Suprapubic skin (tissue), 4 donors: ENCODE data around the gene KCNK1. TPM values are rescaled to one million over a fixed set of nuclear protein-coding genes. Genes with fewer than 3 reads are reported as not detected.
"Not testable (repeated sequence)": the region's sequence is repeated elsewhere in the genome, so short reads cannot be mapped to it uniquely, and the experiment has no call there.

Experiments
- DNase-seq, 2 donors: peaks; one replicate each; pipeline ENCODE4 v3.0.0-alpha.2; 2019; ENCODE audit warnings: low spot score in 2 of 2
- H3K27ac ChIP-seq: fragments of 200-600 bp; sonication (generic); one replicate; pipeline ENCODE4 v1.5.1; 2019
- H3K27me3 ChIP-seq: fragments of 200-600 bp; sonication (generic); one replicate; pipeline ENCODE4 v1.5.1; 2019
- H3K36me3 ChIP-seq: fragments of 200-600 bp; sonication (generic); one replicate; pipeline ENCODE4 v1.5.1; 2019
- H3K4me1 ChIP-seq: fragments of 200-600 bp; sonication (generic); one replicate; pipeline ENCODE4 v1.5.1; 2019
- H3K4me3 ChIP-seq: fragments of 200-600 bp; sonication (generic); one replicate; pipeline ENCODE4 v1.5.1; 2019; ENCODE audit warnings: mild to moderate bottlenecking
- H3K9me3 ChIP-seq: fragments of 200-600 bp; sonication (generic); one replicate; pipeline ENCODE4 v1.5.1; 2019
- EP300 ChIP-seq: sonication (generic); formaldehyde crosslinking; IDR thresholded peaks from one replicate; pipeline ENCODE4 v1.6.1; 2017; ENCODE audit warnings: antibody characterized with exemption
- POLR2A ChIP-seq, 2 donors: fragments of 450-650 bp; IDR thresholded peaks; one replicate each; pipeline ENCODE4 v1.6.1; 2017; ENCODE audit warnings: antibody characterized with exemption in 2 of 2, mild to moderate bottlenecking in 2 of 2, moderate library complexity in 2 of 2
- POLR2AphosphoS5 ChIP-seq, 3 donors: sonication (generic); formaldehyde crosslinking; IDR thresholded peaks; one replicate each; pipeline ENCODE4 v1.6.1; 2017; ENCODE audit warnings: antibody characterized with exemption in 3 of 3
- WGBS: methylation state at CpG from one replicate; pipeline ENCODE4 v1.1.5; 2018; 5-methylcytosine and 5-hydroxymethylcytosine counted together
- total RNA-seq, 4 donors: library from RNA; depleted of rRNA; stranded (reverse); fragments of >200 nt; gene quantifications; one replicate each; pipeline ENCODE4 v1.1.0, GENCODE V29; 2016
- TF ChIP-seq, protein P1 (sequence below), 2 donors: fragments of 200-600 bp in 1 of 2; fragments of 450-650 bp in 1 of 2; sonication (generic) in 1 of 2; IDR thresholded peaks; one replicate each; pipeline ENCODE4 v1.5.1; 2016 to 2019; ENCODE audit warnings: antibody characterized with exemption in 2 of 2, mild to moderate bottlenecking in 1 of 2, moderate library complexity in 1 of 2

KCNK1 gene
- total RNA-seq, 4 donors from 2014 or later = 7.5 to 18.7 (median 11.9) TPM

DNA sequence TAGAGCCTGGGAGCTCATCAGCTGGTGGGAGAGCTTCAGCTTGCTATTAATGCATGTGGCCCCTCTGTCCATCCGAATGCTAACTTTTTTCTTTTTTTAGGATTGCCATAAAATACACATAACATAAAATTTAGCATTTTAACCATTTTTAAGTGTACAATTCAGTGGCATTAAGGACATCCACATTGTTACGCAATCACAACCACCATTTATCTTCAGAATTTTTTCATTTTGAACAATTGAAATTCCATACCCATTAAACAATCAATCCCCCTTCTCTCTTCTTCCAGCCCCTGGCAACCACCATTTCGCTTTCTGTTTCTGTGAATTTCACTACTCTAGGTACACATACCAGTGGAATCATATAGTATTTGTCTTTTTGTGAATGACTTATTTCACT lies 4.9 kb upstream of the KCNK1 start:
- DNase-seq = no peak
- Histone ChIP-seq H3K27ac (no peak overlapping the region), H3K4me3 (no peak overlapping the region), H3K9me3 (no peaks in the 10 kb centered on the region), H3K4me1 (peaks cover 8% of the 10 kb centered on the region), H3K27me3 (peaks cover 7% of the 10 kb centered on the region), H3K36me3 (no peaks in the 10 kb centered on the region)
- WGBS = 91% methylated on average over 3 of the region's 3 CpGs
- no peak for TF ChIP-seq POLR2A (IDR thresholded peaks at IDR 0.05)
- TF ChIP-seq EP300 = no peak
- TF ChIP-seq, protein P1, sequence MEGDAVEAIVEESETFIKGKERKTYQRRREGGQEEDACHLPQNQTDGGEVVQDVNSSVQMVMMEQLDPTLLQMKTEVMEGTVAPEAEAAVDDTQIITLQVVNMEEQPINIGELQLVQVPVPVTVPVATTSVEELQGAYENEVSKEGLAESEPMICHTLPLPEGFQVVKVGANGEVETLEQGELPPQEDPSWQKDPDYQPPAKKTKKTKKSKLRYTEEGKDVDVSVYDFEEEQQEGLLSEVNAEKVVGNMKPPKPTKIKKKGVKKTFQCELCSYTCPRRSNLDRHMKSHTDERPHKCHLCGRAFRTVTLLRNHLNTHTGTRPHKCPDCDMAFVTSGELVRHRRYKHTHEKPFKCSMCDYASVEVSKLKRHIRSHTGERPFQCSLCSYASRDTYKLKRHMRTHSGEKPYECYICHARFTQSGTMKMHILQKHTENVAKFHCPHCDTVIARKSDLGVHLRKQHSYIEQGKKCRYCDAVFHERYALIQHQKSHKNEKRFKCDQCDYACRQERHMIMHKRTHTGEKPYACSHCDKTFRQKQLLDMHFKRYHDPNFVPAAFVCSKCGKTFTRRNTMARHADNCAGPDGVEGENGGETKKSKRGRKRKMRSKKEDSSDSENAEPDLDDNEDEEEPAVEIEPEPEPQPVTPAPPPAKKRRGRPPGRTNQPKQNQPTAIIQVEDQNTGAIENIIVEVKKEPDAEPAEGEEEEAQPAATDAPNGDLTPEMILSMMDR (IDR thresholded peaks at IDR 0.05) = no peak
- TF ChIP-seq POLR2AphosphoS5 (IDR thresholded peaks at IDR 0.05) = no peak

DNA sequence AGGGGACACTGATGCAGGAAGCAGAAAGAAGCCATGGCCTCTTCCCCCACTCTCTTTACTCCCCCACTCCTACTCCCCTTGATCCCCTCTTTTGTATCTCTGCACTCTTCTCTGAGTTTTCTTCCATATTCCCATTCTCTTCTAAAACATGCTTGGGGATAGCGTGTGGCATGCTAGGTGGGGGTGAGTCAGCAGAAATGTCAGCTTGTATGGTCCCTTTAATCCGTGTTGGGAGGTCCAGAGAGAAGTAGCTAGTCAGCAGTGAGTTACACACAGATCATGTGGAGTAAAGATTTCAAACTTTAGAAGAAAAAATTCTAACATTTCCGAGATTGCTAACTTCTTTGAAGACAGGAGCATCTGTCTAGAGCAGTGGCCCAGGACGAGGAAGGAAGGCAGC lies 4.0 kb upstream of the KCNK1 start:
- peaks cover 15% of the 10 kb centered on the region for H3K27me3 ChIP-seq
- H3K27ac ChIP-seq = no peak overlapping the region
- WGBS = 80% methylated on average over 4 of the region's 4 CpGs
- peaks cover 10% of the 10 kb centered on the region for H3K4me1 ChIP-seq
- H3K36me3 ChIP-seq = no peaks in the 10 kb centered on the region
- no peak overlapping the region for H3K4me3 ChIP-seq
- TF ChIP-seq, protein P1 (IDR thresholded peaks at IDR 0.05) = no peak
- TF ChIP-seq POLR2AphosphoS5 (IDR thresholded peaks at IDR 0.05) = no peak
- TF ChIP-seq EP300 = no peak
- no peak for TF ChIP-seq POLR2A (IDR thresholded peaks at IDR 0.05)
- no peaks in the 10 kb centered on the region for H3K9me3 ChIP-seq
- DNase-seq = no peak

DNA sequence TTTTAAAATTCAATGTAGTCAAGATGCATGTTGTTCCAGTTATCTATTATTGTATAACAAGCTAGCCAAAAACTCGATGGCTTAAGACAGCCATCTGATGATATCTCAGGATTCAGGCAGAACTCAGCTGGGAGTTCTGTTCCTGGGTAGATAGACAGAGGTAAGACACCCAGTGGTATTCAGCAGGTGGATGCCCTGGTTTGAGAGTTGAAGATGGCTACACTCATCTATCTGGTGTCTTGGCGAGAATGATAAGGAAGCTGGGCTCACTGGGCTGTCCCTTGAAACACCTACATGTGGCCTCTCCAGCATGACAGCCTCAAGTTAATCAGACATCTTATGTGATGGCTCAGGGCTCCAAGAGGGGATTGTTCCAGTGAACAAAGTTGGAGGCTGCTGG lies 3.3 kb upstream of the KCNK1 start:
- no peak overlapping the region for H3K4me3 ChIP-seq
- peaks cover 17% of the 10 kb centered on the region for H3K4me1 ChIP-seq
- H3K27me3 ChIP-seq = peaks cover 21% of the 10 kb centered on the region
- no peaks in the 10 kb centered on the region for H3K9me3 ChIP-seq
- TF ChIP-seq, protein P1 (IDR thresholded peaks at IDR 0.05) = no peak
- no peak for TF ChIP-seq EP300
- TF ChIP-seq POLR2AphosphoS5 (IDR thresholded peaks at IDR 0.05) = no peak
- TF ChIP-seq POLR2A (IDR thresholded peaks at IDR 0.05) = no peak
- H3K36me3 ChIP-seq = no peaks in the 10 kb centered on the region
- WGBS = 90% methylated on average over 2 of the region's 2 CpGs
- H3K27ac ChIP-seq = no peak overlapping the region
- DNase-seq = no peak

DNA sequence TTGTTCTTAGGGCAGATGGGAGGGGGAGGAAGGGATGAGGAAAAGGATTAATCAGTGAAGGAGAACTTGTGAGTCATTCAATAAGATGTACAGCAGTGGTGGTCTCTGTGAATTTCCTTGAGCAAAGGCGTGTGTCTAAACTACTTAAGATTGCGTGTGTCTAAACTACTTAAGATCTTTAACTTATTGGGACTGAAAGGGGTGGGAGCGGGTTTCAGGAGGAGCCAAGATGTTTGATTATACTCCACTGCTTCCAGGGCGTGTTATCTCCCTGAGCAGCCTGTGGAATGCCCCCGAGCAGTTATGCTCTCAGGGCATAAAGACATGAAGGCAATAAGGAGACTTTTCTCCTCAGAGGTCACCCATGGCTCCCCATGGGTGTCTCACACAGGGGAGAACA lies 2.5 kb upstream of the KCNK1 start:
- H3K4me1 ChIP-seq = peaks cover 22% of the 10 kb centered on the region
- DNase-seq, H3K36me3 ChIP-seq, H3K9me3 ChIP-seq, H3K4me3 ChIP-seq, H3K27ac ChIP-seq: not testable (repeated sequence)
- H3K27me3 ChIP-seq = peaks cover 20% of the 10 kb centered on the region
- 78% methylated on average over 5 of the region's 5 CpGs for WGBS

DNA sequence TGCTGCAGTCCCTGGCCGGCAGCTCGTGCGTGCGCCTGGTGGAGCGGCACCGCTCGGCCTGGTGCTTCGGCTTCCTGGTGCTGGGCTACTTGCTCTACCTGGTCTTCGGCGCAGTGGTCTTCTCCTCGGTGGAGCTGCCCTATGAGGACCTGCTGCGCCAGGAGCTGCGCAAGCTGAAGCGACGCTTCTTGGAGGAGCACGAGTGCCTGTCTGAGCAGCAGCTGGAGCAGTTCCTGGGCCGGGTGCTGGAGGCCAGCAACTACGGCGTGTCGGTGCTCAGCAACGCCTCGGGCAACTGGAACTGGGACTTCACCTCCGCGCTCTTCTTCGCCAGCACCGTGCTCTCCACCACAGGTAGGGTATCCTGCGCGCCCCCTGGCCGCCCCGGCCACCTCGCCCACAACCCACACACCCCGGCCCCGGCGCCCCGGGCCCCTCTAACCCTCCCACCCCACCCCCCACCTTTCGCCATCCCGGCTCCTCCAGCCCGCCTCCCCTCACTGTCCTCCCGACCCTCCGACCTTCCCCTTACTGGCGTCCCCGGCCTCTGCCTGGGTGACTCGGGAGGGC lies 352 bp downstream of the KCNK1 start:
- Histone ChIP-seq H3K4me1 (peaks cover 22% of the 10 kb centered on the region), H3K27me3 (peaks cover 18% of the 10 kb centered on the region), H3K27ac (peak overlapping the region; percentile 78), H3K4me3 (peak overlapping the region; percentile 70), H3K36me3 (no peaks in the 10 kb centered on the region), H3K9me3 (no peaks in the 10 kb centered on the region)
- DNase-seq = no peak
- TF ChIP-seq, protein P1 (IDR thresholded peaks at IDR 0.05) = no peak
- no peak for TF ChIP-seq POLR2AphosphoS5 (IDR thresholded peaks at IDR 0.05)
- no peak for TF ChIP-seq POLR2A (IDR thresholded peaks at IDR 0.05)
- TF ChIP-seq EP300 = no peak
- WGBS = 0% methylated on average over 1 of the region's 43 CpGs
